Neuronal stem cell (in vitro differentiated cells): ENCODE data around the gene FBXO34.

Experiments
- DNase-seq: peaks from one replicate; pipeline ENCODE4 v3.0.0-alpha.2; 2013; ENCODE audit warnings: low spot score
- H2AFZ ChIP-seq: one replicate; pipeline ENCODE4 v1.6.1; 2013; ENCODE audit warnings: mild to moderate bottlenecking, low read length, inconsistent platforms
- H2AK5ac ChIP-seq: 2 replicates; pipeline ENCODE4 v1.6.1; 2013; ENCODE audit warnings: low read depth, mild to moderate bottlenecking, inconsistent platforms, low read length, moderate library complexity, mixed read lengths
- H2BK120ac ChIP-seq: 2 replicates; pipeline ENCODE4 v1.6.1; 2013; ENCODE audit warnings: low read depth, mild to moderate bottlenecking, inconsistent platforms, low read length, moderate library complexity, mixed read lengths
- H2BK12ac ChIP-seq: one replicate; pipeline ENCODE4 v1.6.1; 2013; ENCODE audit warnings: low read length, inconsistent platforms
- H2BK15ac ChIP-seq: 2 replicates; pipeline ENCODE4 v1.6.1; 2013; ENCODE audit warnings: mild to moderate bottlenecking, low read length, inconsistent platforms, mixed read lengths
- H2BK5ac ChIP-seq: one replicate; pipeline ENCODE4 v1.6.1; 2013; ENCODE audit warnings: inconsistent platforms, mild to moderate bottlenecking, low read length, moderate library complexity
- H3K14ac ChIP-seq: one replicate; pipeline ENCODE4 v1.6.1; 2013; ENCODE audit warnings: low read length, inconsistent platforms
- H3K18ac ChIP-seq: 2 replicates; pipeline ENCODE4 v1.6.1; 2013; ENCODE audit warnings: low read length, inconsistent platforms
- H3K23ac ChIP-seq: 2 replicates; pipeline ENCODE4 v1.6.1; 2013; ENCODE audit warnings: low read depth, mild to moderate bottlenecking, mixed read lengths, low read length, inconsistent platforms; ENCODE audit not compliant: poor library complexity
- H3K27ac ChIP-seq: replicated peaks from 3 replicates; pipeline ENCODE4 v1.5.1; 2013; ENCODE audit warnings: low read length, inconsistent platforms
- H3K27me3 ChIP-seq, 3 experiments: 2 replicates each; pipeline ENCODE4 v1.6.1; 2013; ENCODE audit warnings: low read length in 3 of 3, mild to moderate bottlenecking in 2 of 3, inconsistent platforms in 1 of 3, low read depth in 1 of 3, mixed read lengths in 1 of 3, moderate library complexity in 1 of 3; ENCODE audit not compliant: control insufficient read depth in 3 of 3, insufficient read depth in 3 of 3
- H3K36me3 ChIP-seq, 2 donors: replicated peaks in 1 of 2; 2 replicates each; pipeline ENCODE4 v1.6.1; 2013; ENCODE audit warnings: low read length in 2 of 2; ENCODE audit not compliant: control insufficient read depth in 2 of 2, insufficient read depth in 2 of 2
- H3K4ac ChIP-seq: 2 replicates; pipeline ENCODE4 v1.6.1; 2013; ENCODE audit warnings: inconsistent platforms, mild to moderate bottlenecking, low read length, moderate library complexity
- H3K4me1 ChIP-seq, 2 donors: 1 replicate in 1 of 2; 2 replicates in 1 of 2; pipeline ENCODE4 v1.6.1; 2013; ENCODE audit warnings: low read length in 2 of 2, low read depth in 1 of 2; ENCODE audit not compliant: control insufficient read depth in 2 of 2, insufficient read depth in 1 of 2
- H3K4me2 ChIP-seq: one replicate; pipeline ENCODE4 v1.6.1; 2013; ENCODE audit warnings: mild to moderate bottlenecking, low read length, inconsistent platforms; ENCODE audit not compliant: insufficient read depth, poor library complexity, severe bottlenecking
- H3K4me3 ChIP-seq, 2 donors: 2 replicates each; pipeline ENCODE4 v1.5.1; 2013; ENCODE audit warnings: low read length in 2 of 2, mild to moderate bottlenecking in 2 of 2, inconsistent platforms in 1 of 2, moderate library complexity in 1 of 2
- H3K79me1 ChIP-seq: one replicate; pipeline ENCODE4 v1.6.1; 2013; ENCODE audit warnings: low read depth, mild to moderate bottlenecking, inconsistent platforms, low read length, moderate library complexity
- H3K9ac ChIP-seq: one replicate; pipeline ENCODE4 v1.6.1; 2013; ENCODE audit warnings: mild to moderate bottlenecking, low read depth, low read length, inconsistent platforms; ENCODE audit not compliant: poor library complexity
- H3K9me3 ChIP-seq, 2 donors: replicated peaks in 1 of 2; 2 replicates each; pipeline versions ENCODE3 to v1.6.1; 2013; ENCODE audit warnings: low read length in 2 of 2, mild to moderate bottlenecking in 2 of 2, inconsistent platforms in 1 of 2, low read depth in 1 of 2, mixed read lengths in 1 of 2, moderate library complexity in 1 of 2; ENCODE audit not compliant: control insufficient read depth in 2 of 2, insufficient read depth in 1 of 2
- H4K8ac ChIP-seq: one replicate; pipeline ENCODE4 v1.6.1; 2013; ENCODE audit warnings: low read depth, mild to moderate bottlenecking, inconsistent platforms, low read length, moderate library complexity
- H4K91ac ChIP-seq: one replicate; pipeline ENCODE4 v1.6.1; 2013; ENCODE audit warnings: low read length, low read depth, mild to moderate bottlenecking, inconsistent platforms; ENCODE audit not compliant: poor library complexity
- WGBS, 2 donors: extraction: QIAGEN DNeasy Blood & Tissue Kit; methylation state at CpG; one replicate each; pipeline ENCODE4 v1.1.7; 2013; ENCODE audit warnings: missing lambda C conversion rate in 2 of 2, mixed read lengths in 1 of 2; ENCODE audit not compliant: insufficient read length in 2 of 2, insufficient replicate concordance in 1 of 2; ENCODE audit errors: extremely low coverage in 2 of 2; 5-methylcytosine and 5-hydroxymethylcytosine counted together

Gene FBXO34

DNA sequence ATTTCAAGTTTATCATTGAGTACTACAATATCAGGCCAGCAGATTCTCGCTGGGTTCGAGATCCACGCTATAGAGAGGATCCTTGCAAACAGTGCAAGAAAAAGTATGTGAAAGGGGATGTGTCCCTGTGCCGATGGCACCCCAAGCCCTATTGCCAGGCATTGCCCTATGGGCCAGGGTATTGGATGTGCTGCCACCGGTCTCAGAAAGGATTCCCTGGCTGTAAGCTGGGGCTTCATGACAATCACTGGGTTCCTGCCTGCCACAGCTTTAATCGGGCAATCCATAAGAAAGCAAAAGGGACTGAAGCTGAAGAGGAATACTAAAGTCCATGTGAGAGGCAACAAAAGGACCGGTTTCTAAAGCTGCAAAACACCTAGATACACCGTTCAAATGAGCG is 81.0 kb downstream of the FBXO34 start:
- no peak overlapping the region for H3K4ac ChIP-seq
- no peak overlapping the region for H3K14ac ChIP-seq
- H3K27me3 ChIP-seq = no peaks in the 10 kb centered on the region
- H3K9me3 ChIP-seq = no peaks in the 10 kb centered on the region
- peaks cover 18 to 52% of the 10 kb centered on the region in 2 donors for H3K36me3 ChIP-seq
- no peak overlapping the region for H2AFZ ChIP-seq
- no peak for DNase-seq
- H3K9ac ChIP-seq = peak overlapping the region; percentile 63
- peaks cover 4% of the 10 kb centered on the region for H3K79me1 ChIP-seq
- no peak overlapping the region for H4K91ac ChIP-seq
- H3K4me1 ChIP-seq = no peaks in the 10 kb centered on the region
- H3K18ac ChIP-seq = no peak overlapping the region
- no peak overlapping the region for H2BK15ac ChIP-seq
- no peak overlapping the region for H3K4me3 ChIP-seq
- H2AK5ac ChIP-seq = no peak overlapping the region
- H3K23ac ChIP-seq = no peak overlapping the region
- H2BK120ac ChIP-seq = no peak overlapping the region
- H3K27ac ChIP-seq = no peak overlapping the region
- no peak overlapping the region for H4K8ac ChIP-seq
- H2BK5ac ChIP-seq = no peak overlapping the region
- no CpG with 5 or more reads among the region's 9 CpGs for WGBS, 2 donors
- H2BK12ac ChIP-seq = no peak overlapping the region
- no peak overlapping the region for H3K4me2 ChIP-seq

DNA sequence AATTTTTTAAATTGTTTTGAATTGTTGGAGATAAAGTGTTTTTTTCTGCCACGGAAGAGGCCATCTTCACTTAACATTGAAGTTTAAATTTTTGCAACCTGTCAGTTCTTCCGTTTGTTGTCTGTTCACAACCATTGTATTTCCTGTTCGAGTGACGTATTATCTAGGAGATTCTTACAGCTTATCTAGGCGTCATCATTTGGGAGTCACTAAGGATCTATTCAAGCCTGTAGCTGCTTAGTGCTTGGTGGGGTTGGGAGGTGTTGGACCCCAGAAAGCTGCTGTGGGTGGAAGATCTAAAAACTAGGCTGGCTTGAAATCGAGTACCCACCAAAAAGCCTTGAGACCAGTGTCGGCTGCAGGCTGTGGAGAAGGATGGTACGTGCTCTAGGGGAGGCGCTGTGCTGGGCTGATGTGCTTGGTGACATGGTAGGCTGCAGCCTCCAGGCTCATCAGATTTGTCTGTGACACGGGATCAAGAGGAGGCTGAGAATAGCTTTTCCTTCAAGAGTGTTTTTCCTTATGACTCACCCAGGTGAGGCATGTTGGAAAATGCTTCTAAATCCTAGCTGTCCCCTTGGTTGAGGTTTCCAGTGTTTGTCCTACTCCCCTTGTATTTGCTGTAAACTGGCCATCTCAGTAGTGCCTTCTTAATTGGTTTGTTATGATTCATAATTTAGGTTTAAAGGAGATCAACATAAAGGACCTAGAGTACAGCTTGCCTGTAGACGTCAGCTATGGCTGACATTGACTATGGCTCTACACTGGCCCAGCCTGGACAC is 82.7 kb downstream of the FBXO34 start:
- WGBS, 2 donors = no CpG with 5 or more reads among the region's 11 CpGs
- peaks cover 18 to 52% of the 10 kb centered on the region in 2 donors for H3K36me3 ChIP-seq
- no peak overlapping the region for H2BK12ac ChIP-seq

DNA sequence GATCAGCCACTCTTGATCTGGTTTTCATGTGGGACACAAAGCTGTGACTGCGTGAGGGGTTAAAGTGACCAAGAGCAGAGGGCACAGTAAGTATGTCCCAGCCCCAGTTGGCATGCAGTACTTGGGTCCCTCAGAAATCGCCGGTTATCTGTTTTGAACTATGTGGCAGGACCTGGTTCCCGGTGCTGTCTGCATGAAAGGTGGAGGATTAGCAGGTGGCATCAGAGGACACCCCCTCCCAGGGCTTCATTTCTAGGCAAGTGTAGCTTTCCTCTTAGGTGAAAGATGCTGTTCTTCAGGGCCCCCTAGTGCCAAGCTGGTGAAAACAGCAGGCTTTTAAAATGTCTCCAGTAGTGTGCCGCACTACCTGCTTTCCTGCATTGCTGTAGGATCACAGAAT is 83.3 kb downstream of the FBXO34 start:
- Histone ChIP-seq H3K18ac (no peak overlapping the region), H3K4me3 (no peak overlapping the region), H3K4ac (no peak overlapping the region), H4K8ac (no peak overlapping the region), H3K36me3 (peaks cover 18 to 52% of the 10 kb centered on the region in 2 donors), H3K9me3 (no peaks in the 10 kb centered on the region), H2AFZ (no peak overlapping the region), H3K79me1 (peaks cover 4% of the 10 kb centered on the region), H2BK12ac (no peak overlapping the region), H3K4me2 (no peak overlapping the region), H2BK120ac (no peak overlapping the region), H3K27ac (no peak overlapping the region), H3K27me3 (no peaks in the 10 kb centered on the region), H3K9ac (no peak overlapping the region), H2BK15ac (no peak overlapping the region), H3K4me1 (no peaks in the 10 kb centered on the region), H2BK5ac (no peak overlapping the region), H3K23ac (no peak overlapping the region), H2AK5ac (no peak overlapping the region), H3K14ac (no peak overlapping the region), H4K91ac (no peak overlapping the region)
- no CpG with 5 or more reads among the region's 5 CpGs for WGBS, 2 donors
- peak; percentile 9 for DNase-seq

More for the DNA sequence above, 82.7 kb downstream of the FBXO34 start:
- DNase-seq = no peak
- no peak overlapping the region for H2BK5ac ChIP-seq
- no peaks in the 10 kb centered on the region for H3K9me3 ChIP-seq
- no peak overlapping the region for H3K27ac ChIP-seq
- H2BK15ac ChIP-seq = no peak overlapping the region
- no peaks in the 10 kb centered on the region for H3K4me1 ChIP-seq
- H3K79me1 ChIP-seq = peaks cover 4% of the 10 kb centered on the region
- no peak overlapping the region for H3K4ac ChIP-seq
- H3K18ac ChIP-seq = no peak overlapping the region
- H3K9ac ChIP-seq = no peak overlapping the region
- no peak overlapping the region for H2BK120ac ChIP-seq
- H3K4me2 ChIP-seq = no peak overlapping the region
- no peak overlapping the region for H3K4me3 ChIP-seq
- no peak overlapping the region for H2AFZ ChIP-seq
- peak overlapping the region; percentile 18 for H3K23ac ChIP-seq
- H3K14ac ChIP-seq = no peak overlapping the region
- no peak overlapping the region for H2AK5ac ChIP-seq
- H4K8ac ChIP-seq = no peak overlapping the region
- H4K91ac ChIP-seq = no peak overlapping the region
- H3K27me3 ChIP-seq = no peaks in the 10 kb centered on the region

DNA sequence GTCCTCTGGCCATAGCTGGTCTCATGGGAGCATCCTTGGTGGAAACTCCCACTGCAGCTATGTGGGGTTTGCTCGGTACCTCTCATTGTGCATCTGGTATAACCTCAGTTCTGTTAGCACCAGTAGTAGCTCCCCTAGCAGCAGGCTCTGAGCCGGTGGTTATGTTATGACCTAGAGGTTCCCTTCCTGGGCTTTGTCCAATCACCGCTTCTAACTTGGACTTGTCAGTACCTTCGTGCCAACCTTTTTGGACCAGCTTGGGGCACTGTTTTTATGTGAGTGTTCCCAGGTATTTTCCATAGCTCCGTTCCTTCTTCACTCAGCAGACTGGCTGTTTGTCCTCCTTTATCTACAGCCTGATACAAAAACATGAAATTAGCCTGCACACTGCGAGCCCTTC is 84.7 kb downstream of the FBXO34 start:
- Histone ChIP-seq H3K4me2 (no peak overlapping the region), H3K27ac (no peak overlapping the region), H2BK120ac (no peak overlapping the region), H2BK5ac (no peak overlapping the region), H2BK12ac (no peak overlapping the region), H3K4me3 (no peak overlapping the region), H3K4ac (no peak overlapping the region), H3K9ac (no peak overlapping the region), H3K27me3 (no peaks in the 10 kb centered on the region), H3K36me3 (peaks cover 14 to 44% of the 10 kb centered on the region in 2 donors), H4K91ac (no peak overlapping the region), H4K8ac (no peak overlapping the region), H3K9me3 (no peaks in the 10 kb centered on the region), H2AFZ (no peak overlapping the region), H3K18ac (no peak overlapping the region), H2AK5ac (no peak overlapping the region), H3K4me1 (no peaks in the 10 kb centered on the region), H3K23ac (no peak overlapping the region), H3K79me1 (peaks cover 4% of the 10 kb centered on the region), H2BK15ac (no peak overlapping the region), H3K14ac (no peak overlapping the region)
- WGBS, 2 donors = no CpG with 5 or more reads among the region's 6 CpGs
- no peak for DNase-seq
